Measurements from ENCODE around the gene GNG7.

GRCh38 chr19:2532252-2533071, 170.0 kb downstream of the GNG7 start:
- TF ChIP-seq CTCF (IDR thresholded peaks at IDR 0.05) (no peak), POLR2A (IDR thresholded peaks at IDR 0.05) (no peak)

Data from testis (tissue), 2 donors.